Loucy (cell line): Measurements from ENCODE around the gene UNC5C.

Experiments used
- H2AFZ ChIP-seq: fragments of 200-600 bp; sonication (generic); 2 replicates; pipeline ENCODE4 v1.6.0; 2016; ENCODE audit warnings: antibody characterized with exemption, mild to moderate bottlenecking, low read length, moderate library complexity
- H3F3A ChIP-seq: fragments of 200-600 bp; 2 replicates; pipeline ENCODE4 v1.6.0; 2016; ENCODE audit warnings: antibody characterized with exemption, low read depth, mild to moderate bottlenecking
- H3K27me3 ChIP-seq: fragments of 200-600 bp; sonication (generic); 2 replicates; pipeline ENCODE4 v1.6.1; 2014; ENCODE audit warnings: low read length, mild to moderate bottlenecking; ENCODE audit not compliant: insufficient read depth, poor library complexity, severe bottlenecking
- H3K36me3 ChIP-seq: fragments of 200-600 bp; sonication (generic); 2 replicates; pipeline ENCODE4 v1.6.1; 2016; ENCODE audit warnings: low read length; ENCODE audit not compliant: insufficient read depth
- H3K4me1 ChIP-seq: fragments of 200-600 bp; sonication (generic); 2 replicates; pipeline ENCODE4 v1.5.1; 2014; ENCODE audit warnings: low read length, mild to moderate bottlenecking; ENCODE audit not compliant: insufficient read depth, poor library complexity, severe bottlenecking
- H3K4me2 ChIP-seq: fragments of 200-600 bp; sonication (generic); 2 replicates; pipeline ENCODE4 v1.6.0; 2014; ENCODE audit warnings: antibody characterized with exemption, low read length, low read depth, mild to moderate bottlenecking; ENCODE audit not compliant: poor library complexity, severe bottlenecking
- H3K4me3 ChIP-seq: fragments of 200-600 bp; sonication (generic); 2 replicates; pipeline ENCODE4 v1.5.1; 2014; ENCODE audit warnings: low read length, mild to moderate bottlenecking, mixed read lengths; ENCODE audit not compliant: poor library complexity, severe bottlenecking
- H3K79me2 ChIP-seq: fragments of 200-600 bp; sonication (generic); 2 replicates; pipeline ENCODE4 v1.6.1; 2014; ENCODE audit warnings: low read length; ENCODE audit not compliant: insufficient read depth
- H3K9ac ChIP-seq: fragments of 200-600 bp; sonication (generic); 2 replicates; pipeline ENCODE4 v1.6.0; 2014; ENCODE audit warnings: mild to moderate bottlenecking, low read depth, low read length, moderate library complexity; ENCODE audit not compliant: poor library complexity, severe bottlenecking
- H3K9me2 ChIP-seq: fragments of 200-600 bp; sonication (generic); replicated peaks from 2 replicates; pipeline ENCODE4 v1.6.1; 2016; ENCODE audit warnings: low read depth, low read length, mixed read lengths
- H3K9me3 ChIP-seq: fragments of 200-600 bp; sonication (generic); 2 replicates; pipeline ENCODE4 v1.6.1; 2014; ENCODE audit warnings: mild to moderate bottlenecking, antibody characterized with exemption, low read length, low read depth; ENCODE audit not compliant: insufficient read depth
- H4K20me1 ChIP-seq: fragments of 200-600 bp; sonication (generic); 2 replicates; pipeline ENCODE4 v1.6.0; 2014; ENCODE audit warnings: antibody characterized with exemption, low read length, mild to moderate bottlenecking; ENCODE audit not compliant: insufficient read depth, poor library complexity, severe bottlenecking
- CTCF ChIP-seq: fragments of 200-600 bp; sonication (generic); conservative IDR thresholded peaks from 2 replicates; pipeline ENCODE4 v1.5.1; 2014; ENCODE audit warnings: mild to moderate bottlenecking, antibody characterized with exemption, low read length
- EZH2phosphoT487 ChIP-seq: fragments of 200-600 bp; IDR thresholded peaks from 2 replicates; pipeline ENCODE4 v1.6.1; 2018; ENCODE audit warnings: antibody characterized with exemption, mild to moderate bottlenecking, moderate library complexity, borderline replicate concordance

UNC5C gene

GRCh38 chr4:95225849-95226248, 322.9 kb downstream of the UNC5C start:
- no peak overlapping the region for H3K4me2 ChIP-seq
- H3K9me2 ChIP-seq, result no peaks in the 10 kb centered on the region
- H3K36me3 ChIP-seq, result no peaks in the 10 kb centered on the region
- H3K4me3 ChIP-seq, result no peak overlapping the region
- no peaks in the 10 kb centered on the region for H3K4me1 ChIP-seq
- H3K27me3 ChIP-seq, result no peaks in the 10 kb centered on the region
- H3F3A ChIP-seq, result no peaks in the 10 kb centered on the region
- no peak overlapping the region for H2AFZ ChIP-seq
- H3K9ac ChIP-seq, result no peak overlapping the region
- TF ChIP-seq CTCF, result no peak
- no peak for TF ChIP-seq EZH2phosphoT487
- H3K9me3 ChIP-seq, result no peaks in the 10 kb centered on the region
- no peaks in the 10 kb centered on the region for H4K20me1 ChIP-seq
- H3K79me2 ChIP-seq, result no peaks in the 10 kb centered on the region

- no peaks in the 10 kb centered on the region for H4K20me1 ChIP-seq
- H2AFZ ChIP-seq, result no peak overlapping the region
- no peaks in the 10 kb centered on the region for H3K9me3 ChIP-seq
- H3K9me2 ChIP-seq, result no peaks in the 10 kb centered on the region
- no peaks in the 10 kb centered on the region for H3K36me3 ChIP-seq
- no peaks in the 10 kb centered on the region for H3K79me2 ChIP-seq
- TF ChIP-seq EZH2phosphoT487 (no peak), CTCF (no peak)
- H3K4me2 ChIP-seq, result no peak overlapping the region
- no peak overlapping the region for H3K4me3 ChIP-seq
- no peaks in the 10 kb centered on the region for H3K27me3 ChIP-seq
- H3F3A ChIP-seq, result no peaks in the 10 kb centered on the region
- no peaks in the 10 kb centered on the region for H3K4me1 ChIP-seq
- no peak overlapping the region for H3K9ac ChIP-seq
These were observed 324.4 kb downstream of the UNC5C start for GRCh38 chr4:95224402-95224801.

- no peak overlapping the region for H2AFZ ChIP-seq
- TF ChIP-seq CTCF, result no peak
- TF ChIP-seq EZH2phosphoT487, result no peak
- H3K4me1 ChIP-seq, result peaks cover 11% of the 10 kb centered on the region
- no peaks in the 10 kb centered on the region for H3K36me3 ChIP-seq
- H3K27me3 ChIP-seq, result no peaks in the 10 kb centered on the region
- no peaks in the 10 kb centered on the region for H3K79me2 ChIP-seq
- H3F3A ChIP-seq, result no peaks in the 10 kb centered on the region
- H3K4me2 ChIP-seq, result no peak overlapping the region
- no peaks in the 10 kb centered on the region for H3K9me2 ChIP-seq
- H3K9me3 ChIP-seq, result no peaks in the 10 kb centered on the region
- H3K4me3 ChIP-seq, result no peak overlapping the region
- H4K20me1 ChIP-seq, result no peaks in the 10 kb centered on the region
- no peak overlapping the region for H3K9ac ChIP-seq
These were observed 328.3 kb downstream of the UNC5C start for GRCh38 chr4:95220205-95221175.
